Esophagus muscularis mucosa (tissue), 3 donors: ENCODE data around the gene PGAP3.

Source experiments
- POLR2A ChIP-seq: fragments of 450-650 bp; IDR thresholded peaks from one replicate; pipeline ENCODE4 v1.6.1; 2017; ENCODE audit warnings: antibody characterized with exemption, moderate library complexity, mild to moderate bottlenecking, low read depth
- TF ChIP-seq, protein P1 (sequence below), 3 experiments: fragments of 200-600 bp in 2 of 3; fragments of 450-650 bp in 1 of 3; sonication (generic) in 2 of 3; IDR thresholded peaks; one replicate each; pipeline ENCODE4 v1.5.1; 2017 to 2019; ENCODE audit warnings: antibody characterized with exemption in 3 of 3, mild to moderate bottlenecking in 2 of 3, moderate library complexity in 1 of 3

DNA sequence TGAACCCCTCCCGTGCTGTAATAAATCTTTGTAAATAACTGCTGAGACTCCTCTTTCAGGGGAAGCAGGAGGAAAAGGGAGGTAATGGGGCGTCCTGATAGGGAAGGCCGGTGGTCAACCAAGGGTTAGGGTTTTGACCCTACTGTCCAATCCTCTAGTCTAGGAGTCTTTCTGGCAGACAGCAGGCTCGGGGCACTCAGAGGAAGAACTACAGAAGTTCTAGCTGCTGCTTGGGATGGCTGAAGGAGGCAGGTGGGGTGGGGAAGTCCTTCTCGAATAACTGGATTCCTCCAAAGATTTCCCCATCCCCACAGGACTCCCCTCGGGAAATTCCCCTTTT is 51.3 kb downstream of the PGAP3 start:
- TF ChIP-seq, protein P1, sequence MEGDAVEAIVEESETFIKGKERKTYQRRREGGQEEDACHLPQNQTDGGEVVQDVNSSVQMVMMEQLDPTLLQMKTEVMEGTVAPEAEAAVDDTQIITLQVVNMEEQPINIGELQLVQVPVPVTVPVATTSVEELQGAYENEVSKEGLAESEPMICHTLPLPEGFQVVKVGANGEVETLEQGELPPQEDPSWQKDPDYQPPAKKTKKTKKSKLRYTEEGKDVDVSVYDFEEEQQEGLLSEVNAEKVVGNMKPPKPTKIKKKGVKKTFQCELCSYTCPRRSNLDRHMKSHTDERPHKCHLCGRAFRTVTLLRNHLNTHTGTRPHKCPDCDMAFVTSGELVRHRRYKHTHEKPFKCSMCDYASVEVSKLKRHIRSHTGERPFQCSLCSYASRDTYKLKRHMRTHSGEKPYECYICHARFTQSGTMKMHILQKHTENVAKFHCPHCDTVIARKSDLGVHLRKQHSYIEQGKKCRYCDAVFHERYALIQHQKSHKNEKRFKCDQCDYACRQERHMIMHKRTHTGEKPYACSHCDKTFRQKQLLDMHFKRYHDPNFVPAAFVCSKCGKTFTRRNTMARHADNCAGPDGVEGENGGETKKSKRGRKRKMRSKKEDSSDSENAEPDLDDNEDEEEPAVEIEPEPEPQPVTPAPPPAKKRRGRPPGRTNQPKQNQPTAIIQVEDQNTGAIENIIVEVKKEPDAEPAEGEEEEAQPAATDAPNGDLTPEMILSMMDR (IDR thresholded peaks at IDR 0.05) = no peak
- no peak for TF ChIP-seq POLR2A
